HCT116 (cell line): Measurements from ENCODE around the gene STAT4. TPM values are rescaled to one million over a fixed set of nuclear protein-coding genes. Genes with fewer than 3 reads are reported as not detected.

Source experiments
- ATAC-seq: fragments of 200-7000 bp; cut with Tn5 transposase; 2 replicates; pipeline ENCODE4 v1.9.1; 2020; ENCODE audit warnings: mild to moderate bottlenecking, moderate library complexity
- BruUV-seq: library from RNA; stranded (reverse); fragments of 400-500 nt; replicated peaks from 2 replicates; lab custom pipeline; 2021; lab: Mats Ljungman, UMichigan
- CTCF ChIA-PET: fragments of 300-600 bp; sonication (Branson Sonifier 250); formaldehyde crosslinking; loops from one replicate; lab custom pipeline; 2021; ENCODE audit warnings: antibody characterized with exemption; lab: Charles Lee
- POLR2A ChIA-PET: fragments of 300-600, 350-600 bp; sonication (Branson Sonifier 250); formaldehyde crosslinking; loops from one replicate; lab custom pipeline; 2021; ENCODE audit warnings: antibody characterized with exemption; lab: Charles Lee
- RAD21 ChIA-PET, 2 experiments: fragments of 300-600 bp; sonication (Branson Sonifier 250); formaldehyde crosslinking; loops; one replicate each; lab custom pipeline; 2023; ENCODE audit warnings: low total read pairs in 2 of 2; ENCODE audit not compliant: uncharacterized antibody in 2 of 2, unreplicated experiment in 2 of 2, low non-redundant PET in 1 of 2; lab: Charles Lee
- DNase-seq: peaks from one replicate; pipeline ENCODE4 v3.0.0-alpha.2; 2010; ENCODE audit warnings: low read depth, low spot score
- H2AFZ ChIP-seq: fragments of 200-600 bp; shearing (Covaris generic), sonication (generic); 2 replicates; pipeline ENCODE4 v1.6.1; 2017; ENCODE audit warnings: low read depth, mixed run types, mixed read lengths, antibody characterized with exemption, low read length; ENCODE audit not compliant: poor library complexity, severe bottlenecking
- H3K27ac ChIP-seq: 2 replicates; pipeline ENCODE4 v1.5.1; 2012; ENCODE audit warnings: low read depth, low read length
- H3K27me3 ChIP-seq: fragments of 200-600 bp; sonication (generic); 2 replicates; pipeline ENCODE4 v1.6.1; 2016; ENCODE audit warnings: mixed run types, low read length, mixed read lengths; ENCODE audit not compliant: insufficient read depth
- H3K36me3 ChIP-seq, 2 experiments: fragments of 200-500 bp in 1 of 2; fragments of 200-600 bp in 1 of 2; sonication (Bioruptor generic) in 1 of 2; sonication (generic) in 1 of 2; 2 replicates each; pipeline versions ENCODE4 v1.5.1 to v1.6.1; 2014 to 2016; ENCODE audit warnings: low read length in 2 of 2, inconsistent platforms in 1 of 2, mixed read lengths in 1 of 2, mixed run types in 1 of 2; ENCODE audit not compliant: insufficient read depth in 2 of 2, control insufficient read depth in 1 of 2
- H3K4me1 ChIP-seq, 2 experiments: fragments of 200-600 bp in 1 of 2; sonication (generic) in 1 of 2; 2 replicates each; pipeline versions ENCODE4 v1.5.1 to v1.6.1; 2012 to 2017; ENCODE audit warnings: low read length in 2 of 2, inconsistent platforms in 1 of 2, mild to moderate bottlenecking in 1 of 2, mixed read lengths in 1 of 2, mixed run types in 1 of 2, moderate library complexity in 1 of 2; ENCODE audit not compliant: insufficient read depth in 2 of 2, control insufficient read depth in 1 of 2
- H3K4me2 ChIP-seq: fragments of 200-600 bp; sonication (generic); 2 replicates; pipeline ENCODE4 v1.6.1; 2017; ENCODE audit warnings: mixed run types, low read length, mixed read lengths
- H3K4me3 ChIP-seq, 2 experiments: fragments of 200-600 bp in 1 of 2; sonication (generic) in 1 of 2; replicated peaks in 1 of 2; 2 replicates each; pipeline ENCODE4 v1.5.1; 2011 to 2016; ENCODE audit warnings: low read length in 2 of 2, control low read depth in 1 of 2, low read depth in 1 of 2, mild to moderate bottlenecking in 1 of 2, mixed read lengths in 1 of 2, mixed run types in 1 of 2
- H3K79me2 ChIP-seq: fragments of 200-600 bp; sonication (generic); 2 replicates; pipeline ENCODE4 v1.6.1; 2017; ENCODE audit warnings: mild to moderate bottlenecking, mixed run types, low read length, moderate library complexity, mixed read lengths; ENCODE audit not compliant: insufficient read depth
- H3K9ac ChIP-seq: fragments of 200-600 bp; sonication (generic); 2 replicates; pipeline ENCODE4 v1.6.1; 2016; ENCODE audit warnings: low read length, mixed read lengths
- H3K9me2 ChIP-seq: fragments of 200-600 bp; sonication (generic), shearing (Covaris generic); 2 replicates; pipeline ENCODE4 v1.6.1; 2017; ENCODE audit warnings: mixed run types, mild to moderate bottlenecking, moderate library complexity; ENCODE audit not compliant: insufficient read depth
- H3K9me3 ChIP-seq, 2 experiments: fragments of 200-500 bp in 1 of 2; fragments of 200-600 bp in 1 of 2; sonication (Bioruptor generic) in 1 of 2; sonication (generic) in 1 of 2; 2 replicates each; pipeline ENCODE4 v1.6.1; 2014 to 2017; ENCODE audit warnings: low read length in 2 of 2, mixed read lengths in 2 of 2, inconsistent platforms in 1 of 2, low read depth in 1 of 2, mild to moderate bottlenecking in 1 of 2, mixed run types in 1 of 2, moderate library complexity in 1 of 2; ENCODE audit not compliant: control insufficient read depth in 1 of 2, insufficient read depth in 1 of 2
- H4K20me1 ChIP-seq: fragments of 200-600 bp; sonication (generic), shearing (Covaris generic); 2 replicates; pipeline ENCODE4 v1.6.1; 2017; ENCODE audit warnings: mixed run types, mild to moderate bottlenecking, moderate library complexity; ENCODE audit not compliant: insufficient read depth
- ATF3 ChIP-seq: IDR thresholded peaks from 2 replicates; pipeline ENCODE4 v1.6.1; 2012
- EZH2phosphoT487 ChIP-seq: fragments of 200-600 bp; IDR thresholded peaks from 2 replicates; pipeline ENCODE4 v1.6.1; 2018; ENCODE audit warnings: antibody characterized with exemption, borderline replicate concordance
- ZBTB33 ChIP-seq: IDR thresholded peaks from 2 replicates; pipeline ENCODE4 v1.6.1; 2011; ENCODE audit warnings: mild to moderate bottlenecking, low read length, moderate library complexity; ENCODE audit not compliant: insufficient replicate concordance; ENCODE audit errors: extremely low read depth
- intact Hi-C: fragments of 100-400 bp; cut with micrococcal nuclease; formaldehyde crosslinking; loops from 2 replicates; pipeline ENCODE4 v1.10.0; 2022
- total RNA-seq: library from RNA; stranded (reverse); gene quantifications from one replicate; pipeline ENCODE4 v1.2.1, GENCODE V29; 2021; ENCODE audit not compliant: unreplicated experiment

The STAT4 gene
- total RNA-seq, 1 experiment from 2014 or later: 2.0 TPM

GRCh38 chr2:191177751-191178736 lies 27.2 kb upstream of the STAT4 start:
- Histone ChIP-seq H3K27me3 (no peaks in the 10 kb centered on the region), H3K4me1 (peaks cover 0 to 7% of the 10 kb centered on the region in 2 experiments; a peak in 2 of 4 replicates), H3K9me3 (no peaks in the 10 kb centered on the region), H4K20me1 (no peaks in the 10 kb centered on the region), H3K27ac (no peak overlapping the region), H3K9me2 (no peaks in the 10 kb centered on the region; the same call in 1 of the 2 replicates), H3K4me3 (no peak overlapping the region), H3K4me2 (no peak overlapping the region), H3K79me2 (no peaks in the 10 kb centered on the region), H3K9ac (no peak overlapping the region), H3K36me3 (no peaks in the 10 kb centered on the region), H2AFZ (no peak overlapping the region)
- ATAC-seq (no peak), DNase-seq (no peak)
- no TSS peak for BruUV-seq
- intact Hi-C loops: no loop called here
- CTCF ChIA-PET: no interaction called here
- TF ChIP-seq ATF3 (no peak), ZBTB33 (no peak), EZH2phosphoT487 (no peak)
- TF ChIP-seq, all 23 proteins: peak for 0
- ChIA-PET POLR2A (no interaction called here), RAD21 (no interaction called here)
